HCT116 (cell line): ENCODE results near the gene PPP2R5C. TPM values are rescaled to one million over a fixed set of nuclear protein-coding genes. Genes with fewer than 3 reads are reported as not detected.

Experiments
- ATAC-seq: fragments of 200-7000 bp; cut with Tn5 transposase; 2 replicates; pipeline ENCODE4 v1.9.1; 2020; ENCODE audit warnings: mild to moderate bottlenecking, moderate library complexity
- BruUV-seq: library from RNA; stranded (reverse); fragments of 400-500 nt; replicated peaks from 2 replicates; lab custom pipeline; 2021; lab: Mats Ljungman, UMichigan
- CTCF ChIA-PET: fragments of 300-600 bp; sonication (Branson Sonifier 250); formaldehyde crosslinking; loops from one replicate; lab custom pipeline; 2021; ENCODE audit warnings: antibody characterized with exemption; lab: Charles Lee
- POLR2A ChIA-PET: fragments of 300-600, 350-600 bp; sonication (Branson Sonifier 250); formaldehyde crosslinking; loops from one replicate; lab custom pipeline; 2021; ENCODE audit warnings: antibody characterized with exemption; lab: Charles Lee
- RAD21 ChIA-PET, 2 experiments: fragments of 300-600 bp; sonication (Branson Sonifier 250); formaldehyde crosslinking; loops; one replicate each; lab custom pipeline; 2023; ENCODE audit warnings: low total read pairs in 2 of 2; ENCODE audit not compliant: uncharacterized antibody in 2 of 2, unreplicated experiment in 2 of 2, low non-redundant PET in 1 of 2; lab: Charles Lee
- DNase-seq: peaks from one replicate; pipeline ENCODE4 v3.0.0-alpha.2; 2010; ENCODE audit warnings: low read depth, low spot score
- H2AFZ ChIP-seq: fragments of 200-600 bp; shearing (Covaris generic), sonication (generic); 2 replicates; pipeline ENCODE4 v1.6.1; 2017; ENCODE audit warnings: low read depth, mixed run types, mixed read lengths, antibody characterized with exemption, low read length; ENCODE audit not compliant: poor library complexity, severe bottlenecking
- H3K27ac ChIP-seq: 2 replicates; pipeline ENCODE4 v1.5.1; 2012; ENCODE audit warnings: low read depth, low read length
- H3K27me3 ChIP-seq: fragments of 200-600 bp; sonication (generic); 2 replicates; pipeline ENCODE4 v1.6.1; 2016; ENCODE audit warnings: mixed run types, low read length, mixed read lengths; ENCODE audit not compliant: insufficient read depth
- H3K36me3 ChIP-seq, 2 experiments: fragments of 200-500 bp in 1 of 2; fragments of 200-600 bp in 1 of 2; sonication (Bioruptor generic) in 1 of 2; sonication (generic) in 1 of 2; 2 replicates each; pipeline versions ENCODE4 v1.5.1 to v1.6.1; 2014 to 2016; ENCODE audit warnings: low read length in 2 of 2, inconsistent platforms in 1 of 2, mixed read lengths in 1 of 2, mixed run types in 1 of 2; ENCODE audit not compliant: insufficient read depth in 2 of 2, control insufficient read depth in 1 of 2
- H3K4me1 ChIP-seq, 2 experiments: fragments of 200-600 bp in 1 of 2; sonication (generic) in 1 of 2; 2 replicates each; pipeline versions ENCODE4 v1.5.1 to v1.6.1; 2012 to 2017; ENCODE audit warnings: low read length in 2 of 2, inconsistent platforms in 1 of 2, mild to moderate bottlenecking in 1 of 2, mixed read lengths in 1 of 2, mixed run types in 1 of 2, moderate library complexity in 1 of 2; ENCODE audit not compliant: insufficient read depth in 2 of 2, control insufficient read depth in 1 of 2
- H3K4me2 ChIP-seq: fragments of 200-600 bp; sonication (generic); 2 replicates; pipeline ENCODE4 v1.6.1; 2017; ENCODE audit warnings: mixed run types, low read length, mixed read lengths
- H3K4me3 ChIP-seq, 2 experiments: fragments of 200-600 bp in 1 of 2; sonication (generic) in 1 of 2; replicated peaks in 1 of 2; 2 replicates each; pipeline ENCODE4 v1.5.1; 2011 to 2016; ENCODE audit warnings: low read length in 2 of 2, control low read depth in 1 of 2, low read depth in 1 of 2, mild to moderate bottlenecking in 1 of 2, mixed read lengths in 1 of 2, mixed run types in 1 of 2
- H3K79me2 ChIP-seq: fragments of 200-600 bp; sonication (generic); 2 replicates; pipeline ENCODE4 v1.6.1; 2017; ENCODE audit warnings: mild to moderate bottlenecking, mixed run types, low read length, moderate library complexity, mixed read lengths; ENCODE audit not compliant: insufficient read depth
- H3K9ac ChIP-seq: fragments of 200-600 bp; sonication (generic); 2 replicates; pipeline ENCODE4 v1.6.1; 2016; ENCODE audit warnings: low read length, mixed read lengths
- H3K9me2 ChIP-seq: fragments of 200-600 bp; sonication (generic), shearing (Covaris generic); 2 replicates; pipeline ENCODE4 v1.6.1; 2017; ENCODE audit warnings: mixed run types, mild to moderate bottlenecking, moderate library complexity; ENCODE audit not compliant: insufficient read depth
- H3K9me3 ChIP-seq, 2 experiments: fragments of 200-500 bp in 1 of 2; fragments of 200-600 bp in 1 of 2; sonication (Bioruptor generic) in 1 of 2; sonication (generic) in 1 of 2; 2 replicates each; pipeline ENCODE4 v1.6.1; 2014 to 2017; ENCODE audit warnings: low read length in 2 of 2, mixed read lengths in 2 of 2, inconsistent platforms in 1 of 2, low read depth in 1 of 2, mild to moderate bottlenecking in 1 of 2, mixed run types in 1 of 2, moderate library complexity in 1 of 2; ENCODE audit not compliant: control insufficient read depth in 1 of 2, insufficient read depth in 1 of 2
- H4K20me1 ChIP-seq: fragments of 200-600 bp; sonication (generic), shearing (Covaris generic); 2 replicates; pipeline ENCODE4 v1.6.1; 2017; ENCODE audit warnings: mixed run types, mild to moderate bottlenecking, moderate library complexity; ENCODE audit not compliant: insufficient read depth
- CEBPB ChIP-seq: IDR thresholded peaks from 2 replicates; pipeline ENCODE4 v1.6.1; 2012; ENCODE audit warnings: low read depth
- CTCF ChIP-seq, 3 experiments: fragments of 200-600 bp in 1 of 3; sonication (generic) in 1 of 3; IDR thresholded peaks in 2 of 3; conservative IDR thresholded peaks in 1 of 3; 2 replicates each; pipeline ENCODE4 v1.5.1; 2012 to 2017; ENCODE audit warnings: low read depth in 2 of 3, low read length in 2 of 3, antibody characterized with exemption in 1 of 3, borderline replicate concordance in 1 of 3, control low read depth in 1 of 3, mild to moderate bottlenecking in 1 of 3, mixed read lengths in 1 of 3, mixed run types in 1 of 3, moderate library complexity in 1 of 3; ENCODE audit not compliant: insufficient read depth in 1 of 3
- EGR1 ChIP-seq: IDR thresholded peaks from 2 replicates; pipeline ENCODE4 v1.6.1; 2012; ENCODE audit warnings: low read depth
- EZH2 ChIP-seq: fragments of 200-600 bp; sonication (generic); IDR thresholded peaks from 2 replicates; pipeline ENCODE4 v1.6.1; 2017; ENCODE audit warnings: antibody characterized with exemption, mixed run types
- EZH2phosphoT487 ChIP-seq: fragments of 200-600 bp; IDR thresholded peaks from 2 replicates; pipeline ENCODE4 v1.6.1; 2018; ENCODE audit warnings: antibody characterized with exemption, borderline replicate concordance
- JUND ChIP-seq: IDR thresholded peaks from 2 replicates; pipeline ENCODE4 v1.6.1; 2012
- POLR2AphosphoS5 ChIP-seq: IDR thresholded peaks from 2 replicates; pipeline ENCODE4 v1.6.1; 2011; ENCODE audit warnings: mild to moderate bottlenecking, low read depth, low read length, moderate library complexity
- SIN3A ChIP-seq: IDR thresholded peaks from 2 replicates; pipeline ENCODE4 v1.6.1; 2012; ENCODE audit warnings: low read depth
- SP1 ChIP-seq: IDR thresholded peaks from 2 replicates; pipeline ENCODE4 v1.6.1; 2012; ENCODE audit warnings: low read depth
- YY1 ChIP-seq: IDR thresholded peaks from 2 replicates; pipeline ENCODE4 v1.6.1; 2011; ENCODE audit warnings: low read length, low read depth, moderate library complexity, mild to moderate bottlenecking; ENCODE audit not compliant: insufficient replicate concordance; ENCODE audit errors: extremely low read depth
- ZNF274 ChIP-seq: fragments of 200-500 bp; sonication (Bioruptor generic); IDR thresholded peaks from 2 replicates; pipeline ENCODE4 v1.6.1; 2014; ENCODE audit warnings: mild to moderate bottlenecking, low read depth, low read length, inconsistent platforms
- intact Hi-C: fragments of 100-400 bp; cut with micrococcal nuclease; formaldehyde crosslinking; loops from 2 replicates; pipeline ENCODE4 v1.10.0; 2022
- total RNA-seq: library from RNA; stranded (reverse); gene quantifications from one replicate; pipeline ENCODE4 v1.2.1, GENCODE V29; 2021; ENCODE audit not compliant: unreplicated experiment
- TF ChIP-seq, protein P1 (sequence below): IDR thresholded peaks from 2 replicates; pipeline ENCODE4 v1.6.1; 2012
- TF ChIP-seq, protein P2 (sequence below): IDR thresholded peaks from 2 replicates; pipeline ENCODE4 v1.6.1; 2012; ENCODE audit warnings: low read depth
- TF ChIP-seq, protein P3 (sequence below): IDR thresholded peaks from 2 replicates; pipeline ENCODE4 v1.6.1; 2012

The PPP2R5C gene
- total RNA-seq, 1 experiment from 2014 or later, result 117 TPM

- intact Hi-C loops, result no loop called here
- RAD21 ChIA-PET, result no interaction called here
- Histone ChIP-seq H3K4me2 (no peak overlapping the region), H3K27me3 (no peaks in the 10 kb centered on the region), H3K4me3 (no peak overlapping the region), H3K4me1 (no peaks in the 10 kb centered on the region), H3K36me3 (no peaks in the 10 kb centered on the region; a peak in 1 of 4 replicates), H2AFZ (no peak overlapping the region), H3K9me3 (no peaks in the 10 kb centered on the region), H3K79me2 (no peaks in the 10 kb centered on the region), H3K9ac (no peak overlapping the region), H3K27ac (no peak overlapping the region), H3K9me2 (no peaks in the 10 kb centered on the region), H4K20me1 (no peaks in the 10 kb centered on the region)
- no peak for DNase-seq
- TF ChIP-seq SP1 (no peak), JUND (no peak), EZH2phosphoT487 (no peak), EZH2 (no peak), CEBPB (no peak), SIN3A (no peak), CTCF (IDR thresholded peaks at IDR 0.05 in 2 of 3, conservative IDR thresholded peaks at IDR 0.05 in 1 of 3; ENCODE audit: borderline replicate concordance in 1 of 3, insufficient read depth in 1 of 3, low read depth in 2 of 3, low read length in 2 of 3) (no peak), YY1 (no peak), ZNF274 (no peak), POLR2AphosphoS5 (no peak), EGR1 (no peak)
- TF ChIP-seq, protein P1, sequence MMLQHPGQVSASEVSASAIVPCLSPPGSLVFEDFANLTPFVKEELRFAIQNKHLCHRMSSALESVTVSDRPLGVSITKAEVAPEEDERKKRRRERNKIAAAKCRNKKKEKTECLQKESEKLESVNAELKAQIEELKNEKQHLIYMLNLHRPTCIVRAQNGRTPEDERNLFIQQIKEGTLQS, result no peak
- TF ChIP-seq, protein P2, sequence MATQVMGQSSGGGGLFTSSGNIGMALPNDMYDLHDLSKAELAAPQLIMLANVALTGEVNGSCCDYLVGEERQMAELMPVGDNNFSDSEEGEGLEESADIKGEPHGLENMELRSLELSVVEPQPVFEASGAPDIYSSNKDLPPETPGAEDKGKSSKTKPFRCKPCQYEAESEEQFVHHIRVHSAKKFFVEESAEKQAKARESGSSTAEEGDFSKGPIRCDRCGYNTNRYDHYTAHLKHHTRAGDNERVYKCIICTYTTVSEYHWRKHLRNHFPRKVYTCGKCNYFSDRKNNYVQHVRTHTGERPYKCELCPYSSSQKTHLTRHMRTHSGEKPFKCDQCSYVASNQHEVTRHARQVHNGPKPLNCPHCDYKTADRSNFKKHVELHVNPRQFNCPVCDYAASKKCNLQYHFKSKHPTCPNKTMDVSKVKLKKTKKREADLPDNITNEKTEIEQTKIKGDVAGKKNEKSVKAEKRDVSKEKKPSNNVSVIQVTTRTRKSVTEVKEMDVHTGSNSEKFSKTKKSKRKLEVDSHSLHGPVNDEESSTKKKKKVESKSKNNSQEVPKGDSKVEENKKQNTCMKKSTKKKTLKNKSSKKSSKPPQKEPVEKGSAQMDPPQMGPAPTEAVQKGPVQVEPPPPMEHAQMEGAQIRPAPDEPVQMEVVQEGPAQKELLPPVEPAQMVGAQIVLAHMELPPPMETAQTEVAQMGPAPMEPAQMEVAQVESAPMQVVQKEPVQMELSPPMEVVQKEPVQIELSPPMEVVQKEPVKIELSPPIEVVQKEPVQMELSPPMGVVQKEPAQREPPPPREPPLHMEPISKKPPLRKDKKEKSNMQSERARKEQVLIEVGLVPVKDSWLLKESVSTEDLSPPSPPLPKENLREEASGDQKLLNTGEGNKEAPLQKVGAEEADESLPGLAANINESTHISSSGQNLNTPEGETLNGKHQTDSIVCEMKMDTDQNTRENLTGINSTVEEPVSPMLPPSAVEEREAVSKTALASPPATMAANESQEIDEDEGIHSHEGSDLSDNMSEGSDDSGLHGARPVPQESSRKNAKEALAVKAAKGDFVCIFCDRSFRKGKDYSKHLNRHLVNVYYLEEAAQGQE, result no peak
- TF ChIP-seq, protein P3, sequence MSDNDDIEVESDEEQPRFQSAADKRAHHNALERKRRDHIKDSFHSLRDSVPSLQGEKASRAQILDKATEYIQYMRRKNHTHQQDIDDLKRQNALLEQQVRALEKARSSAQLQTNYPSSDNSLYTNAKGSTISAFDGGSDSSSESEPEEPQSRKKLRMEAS, result no peak
- no TSS peak for BruUV-seq
- no peak for ATAC-seq
- POLR2A ChIA-PET, result no interaction called here
- CTCF ChIA-PET, result no interaction called here
These were observed 166.9 kb downstream of the PPP2R5C start for GRCh38 chr14:101928415-101928841.
